Daoy (cell line): ENCODE data around the gene FAM120A. TPM values are rescaled to one million over a fixed set of nuclear protein-coding genes. Genes with fewer than 3 reads are reported as not detected.

Experiments
- DNase-seq: peaks from one replicate; pipeline ENCODE4 v3.0.0-alpha.2; 2015; ENCODE audit warnings: low read depth
- total RNA-seq: library from RNA; depleted of rRNA; stranded (reverse); fragments of >200 nt; shearing (Covaris generic); gene quantifications from 2 replicates; pipeline ENCODE4 v1.2.3, GENCODE V29; 2014

FAM120A gene
- total RNA-seq, 1 experiment from 2014 or later = 58.0 TPM

DNA sequence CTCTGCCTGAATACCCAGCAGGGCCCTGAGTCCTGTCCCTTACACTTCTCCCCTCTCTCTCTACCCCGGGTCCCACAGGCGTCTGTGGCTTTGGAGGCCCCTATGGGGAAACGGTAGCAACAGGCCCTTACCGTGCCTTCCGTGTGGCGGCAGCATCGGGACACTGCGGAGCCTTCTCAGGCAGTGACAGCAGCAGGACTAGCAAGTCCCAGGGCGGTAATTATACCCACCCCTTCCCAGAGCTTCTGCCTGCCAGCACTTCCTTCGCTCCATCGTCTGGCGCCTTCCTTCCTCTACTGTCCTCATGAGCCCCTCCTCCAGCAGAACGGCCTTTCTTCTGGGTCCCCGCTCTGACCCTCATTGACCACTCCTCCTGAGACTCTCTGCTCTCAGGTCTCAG is 107.0 kb downstream of the FAM120A start:
- no peak for DNase-seq

DNA sequence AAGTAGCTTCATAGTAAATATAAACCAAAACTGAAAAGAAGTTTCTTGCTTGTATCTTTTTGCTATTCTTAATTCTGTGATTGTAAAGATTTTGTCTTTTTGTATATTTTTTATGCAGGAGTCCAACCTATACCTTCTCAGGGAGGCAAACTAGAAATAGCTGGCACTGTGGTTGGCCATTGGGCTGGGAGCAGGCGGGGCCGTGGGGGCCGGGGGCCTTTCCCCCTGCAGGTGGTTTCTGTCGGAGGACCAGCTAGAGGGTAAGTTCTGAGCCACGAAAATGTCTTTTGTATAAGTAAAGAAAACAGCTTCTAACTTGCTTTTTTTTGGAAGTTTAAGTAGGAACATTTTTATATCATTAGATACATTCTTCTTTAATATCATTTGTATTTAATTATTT is 109.5 kb downstream of the FAM120A start:
- DNase-seq = no peak

DNA sequence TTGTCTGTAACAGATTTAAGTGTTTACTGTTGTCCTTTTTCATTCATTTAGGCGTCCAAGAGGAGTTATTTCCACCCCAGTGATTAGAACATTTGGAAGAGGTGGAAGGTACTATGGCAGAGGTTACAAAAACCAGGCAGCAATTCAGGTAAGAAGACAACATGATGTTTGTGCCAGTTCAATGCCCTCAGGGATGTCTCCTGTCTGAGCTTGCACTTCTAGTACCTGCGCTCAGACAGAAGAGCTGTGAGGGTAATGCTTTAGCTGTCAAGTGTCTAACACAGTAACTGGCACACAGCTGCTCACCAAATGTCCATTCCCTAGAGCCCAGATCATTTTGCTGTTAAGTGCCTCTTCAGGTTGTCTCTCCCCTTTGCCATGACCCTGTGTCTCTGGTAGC is 110.7 kb downstream of the FAM120A start:
- no peak for DNase-seq

DNA sequence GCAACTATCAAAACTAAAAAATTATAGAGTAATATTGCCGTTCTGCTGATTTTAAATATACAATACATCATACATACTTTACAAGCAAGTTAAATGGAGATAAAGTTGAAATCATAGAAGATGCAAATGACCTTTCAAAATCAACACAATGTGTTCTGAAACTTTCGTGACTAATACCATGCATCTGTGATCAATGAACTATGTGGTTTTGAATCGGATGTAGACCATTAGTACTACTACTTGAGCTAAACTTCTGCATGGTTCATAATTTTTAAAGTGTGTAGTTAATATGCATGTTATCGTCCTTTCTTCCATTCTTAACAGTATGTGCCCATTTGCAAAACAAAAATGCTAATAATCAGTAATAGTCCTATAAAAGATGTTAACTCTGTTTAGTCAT is 113.6 kb downstream of the FAM120A start:
- DNase-seq = no peak

DNA sequence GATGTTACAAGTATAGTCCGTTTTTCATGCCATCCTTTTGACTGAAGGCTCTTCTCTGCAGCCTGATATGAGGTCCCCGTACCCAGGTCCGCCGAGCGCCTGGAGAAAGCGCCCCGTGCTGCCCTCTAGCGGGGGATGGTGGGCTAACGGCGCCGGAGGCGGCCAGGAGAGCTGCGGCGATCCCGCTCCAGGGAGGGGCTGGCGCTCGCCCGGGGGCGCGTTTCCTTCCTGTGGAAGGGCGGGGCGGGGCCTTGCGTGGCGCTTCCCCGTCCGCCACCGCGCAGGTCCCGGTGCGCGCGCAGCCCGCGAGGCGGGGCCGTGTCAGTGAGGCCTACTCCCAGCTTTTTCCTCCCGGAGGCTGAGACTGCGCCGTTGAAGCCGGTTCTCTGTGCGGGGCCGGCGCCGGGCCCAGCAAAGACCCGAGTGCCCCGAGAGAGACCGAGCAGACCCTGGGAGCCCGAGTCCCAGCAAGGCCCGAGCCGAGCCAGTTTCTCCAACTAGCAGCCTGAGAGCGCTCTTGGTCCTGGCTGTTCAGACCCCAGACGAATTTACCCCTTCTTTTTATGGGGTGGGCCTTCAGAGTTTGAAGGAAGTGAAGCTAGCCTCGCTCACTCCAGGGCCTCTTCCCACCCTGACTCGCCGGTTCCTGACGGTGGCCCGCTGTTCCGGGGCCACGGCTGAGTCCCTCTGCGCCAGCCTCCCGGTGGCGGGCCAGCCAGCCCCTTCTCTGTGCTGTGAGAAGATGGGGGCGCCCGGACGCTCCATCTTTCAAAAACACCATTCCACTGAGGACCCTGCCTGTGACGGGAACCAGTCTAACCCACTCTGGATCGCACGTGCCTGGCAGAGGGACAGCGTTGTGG is 115.2 kb downstream of the FAM120A start:
- DNase-seq = peak; percentile 98

DNA sequence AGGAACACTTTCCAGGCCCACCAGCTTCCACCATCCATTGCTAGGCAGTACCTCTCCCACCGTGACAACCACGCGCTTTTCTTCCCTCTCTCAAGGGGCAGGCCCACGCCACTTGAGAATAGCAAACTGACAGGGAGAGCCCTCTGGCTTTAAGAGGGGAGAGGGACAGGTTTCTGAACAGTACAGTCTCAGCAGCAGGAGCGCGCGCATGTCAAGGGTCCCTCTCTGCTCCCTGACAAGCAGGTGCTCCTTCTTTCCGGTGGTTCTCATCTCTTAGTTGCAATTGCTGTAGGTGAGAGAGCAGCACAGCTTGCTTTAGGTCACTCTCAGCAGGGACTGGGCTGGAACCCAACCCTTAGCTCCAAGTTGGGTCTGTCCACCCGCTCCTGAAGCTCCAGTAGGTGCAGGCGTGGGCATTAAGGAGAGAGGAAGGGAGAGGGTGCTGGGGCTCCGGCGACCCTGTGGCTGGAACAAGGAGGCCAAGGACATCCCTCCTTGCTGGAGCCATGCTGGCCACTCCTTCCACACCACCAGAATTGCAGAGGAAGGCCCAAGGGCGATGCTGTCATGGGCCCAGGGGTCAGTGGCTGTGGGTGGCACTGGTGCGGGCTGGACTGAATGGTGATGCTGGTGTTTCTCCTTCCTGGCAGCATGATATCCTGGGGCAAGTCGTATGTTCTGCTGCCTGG is 115.9 kb downstream of the FAM120A start:
- no peak for DNase-seq

DNA sequence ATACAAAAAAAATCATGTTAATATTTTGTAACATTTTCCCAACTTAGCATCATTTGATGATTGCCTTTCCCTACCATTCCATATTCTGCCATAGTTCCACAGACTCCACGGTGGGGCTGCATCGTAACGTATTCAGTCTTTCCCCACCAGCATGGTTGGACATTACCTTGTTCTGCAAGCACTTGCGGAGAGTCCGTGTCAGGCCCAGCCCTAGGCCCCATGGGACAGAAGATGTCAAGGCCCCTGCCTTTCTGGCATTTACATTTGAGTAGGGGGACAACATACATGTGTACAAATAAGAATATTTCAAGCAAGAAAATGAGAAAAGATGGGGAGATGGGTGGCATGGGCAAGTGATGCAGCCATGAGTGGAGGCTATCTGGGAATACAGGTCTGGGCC is 116.7 kb downstream of the FAM120A start:
- DNase-seq = no peak

DNA sequence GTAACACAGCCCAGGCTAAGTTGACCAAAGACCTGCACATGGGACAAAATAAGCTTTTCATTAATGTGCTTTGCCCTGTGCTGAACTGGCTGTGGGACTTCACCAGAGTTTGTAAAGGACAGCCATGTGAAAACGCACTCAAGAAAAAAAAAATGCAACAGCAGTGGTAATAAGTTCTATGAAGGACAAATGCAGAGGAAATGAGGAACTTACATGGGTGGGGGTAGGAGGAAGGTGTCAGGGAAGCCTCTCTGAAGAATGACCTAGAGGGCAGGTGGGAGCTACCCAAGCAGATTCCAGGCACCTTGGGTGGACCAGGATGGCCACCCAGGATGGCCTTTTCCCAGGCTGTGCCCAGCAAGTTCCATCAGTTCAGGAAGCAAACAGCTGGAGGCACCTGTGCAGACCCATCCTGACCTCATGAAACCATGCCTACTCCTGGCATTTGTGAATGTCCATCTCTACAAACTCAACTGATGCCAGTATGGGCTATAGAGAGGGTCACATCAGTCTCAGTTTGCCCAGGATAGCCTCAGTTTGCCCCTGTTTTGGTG is 118.2 kb downstream of the FAM120A start:
- no peak for DNase-seq

DNA sequence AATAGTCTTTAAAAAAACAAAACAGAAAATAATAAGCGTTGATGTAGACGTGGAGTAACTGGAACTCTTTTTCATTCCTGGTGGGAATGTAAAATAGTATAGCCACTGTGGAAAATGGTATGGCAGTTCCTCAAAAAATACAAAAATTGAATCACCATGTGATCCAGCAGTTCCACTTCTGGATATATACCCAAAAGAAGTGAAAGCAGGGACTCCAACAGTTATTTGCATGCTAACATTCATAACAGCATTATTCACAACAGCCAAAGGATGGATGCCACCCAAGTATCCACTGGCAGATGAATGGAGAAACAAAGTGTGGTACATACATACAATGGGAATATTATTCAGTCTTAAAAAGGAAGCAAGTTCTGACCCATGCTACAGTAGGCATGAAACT is 120.7 kb downstream of the FAM120A start:
- no peak for DNase-seq

DNA sequence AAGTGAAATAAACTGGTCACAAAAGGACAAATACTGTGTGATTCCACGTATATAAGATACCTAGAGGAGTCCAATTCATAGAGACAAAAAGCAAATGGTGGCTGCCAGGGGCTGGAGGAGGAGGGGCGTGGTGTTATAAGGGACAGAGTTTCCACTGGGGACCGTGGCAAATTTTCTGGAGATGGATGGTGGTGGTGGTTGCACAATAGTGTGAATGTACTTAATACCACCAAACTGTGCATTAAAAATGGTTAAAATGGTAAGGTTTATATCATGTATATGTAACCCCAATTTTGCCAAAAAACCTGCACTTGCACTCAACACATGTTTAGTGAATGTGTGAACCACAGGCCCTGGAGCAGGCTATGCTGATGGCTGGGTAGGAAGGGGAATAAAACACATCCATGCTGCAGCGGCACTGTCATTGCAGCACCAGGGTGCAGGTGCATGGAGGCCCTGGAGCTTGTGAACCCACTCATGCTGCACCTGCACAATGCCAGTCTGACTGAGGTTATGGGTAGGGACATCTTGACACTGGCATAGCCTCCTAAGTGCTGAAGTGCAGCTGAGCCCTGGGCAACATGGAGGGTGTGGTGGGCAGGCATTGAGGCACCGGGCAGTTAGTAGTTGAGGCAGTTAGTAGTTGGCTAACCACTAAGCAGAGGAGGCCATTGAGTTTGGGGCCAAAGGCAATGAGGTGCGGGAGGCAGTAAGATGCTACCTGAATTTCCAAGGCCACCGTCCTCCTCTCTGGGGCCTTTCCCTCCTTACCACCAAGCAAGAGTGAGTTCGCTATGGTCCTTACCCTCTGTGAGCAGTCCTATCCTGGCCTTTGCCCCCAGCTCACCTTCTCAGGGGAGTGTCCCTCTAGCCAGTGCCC is 121.4 kb downstream of the FAM120A start:
- DNase-seq = no peak

DNA sequence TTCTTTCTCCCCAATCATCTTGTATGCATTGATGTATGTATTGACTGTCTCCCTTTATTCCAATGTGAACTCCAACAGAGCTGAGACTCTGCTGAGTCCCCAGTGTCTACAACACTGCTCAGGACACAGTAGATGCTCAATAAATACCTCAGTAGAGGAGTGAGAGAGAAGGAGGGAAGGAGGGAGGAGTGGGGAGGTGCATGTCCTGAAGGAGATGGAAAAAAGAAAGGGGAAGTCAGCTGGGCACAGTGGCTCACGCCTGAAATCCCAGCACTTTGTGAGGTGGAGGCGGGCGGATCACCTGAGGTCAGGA is 122.0 kb downstream of the FAM120A start:
- DNase-seq = no peak

DNA sequence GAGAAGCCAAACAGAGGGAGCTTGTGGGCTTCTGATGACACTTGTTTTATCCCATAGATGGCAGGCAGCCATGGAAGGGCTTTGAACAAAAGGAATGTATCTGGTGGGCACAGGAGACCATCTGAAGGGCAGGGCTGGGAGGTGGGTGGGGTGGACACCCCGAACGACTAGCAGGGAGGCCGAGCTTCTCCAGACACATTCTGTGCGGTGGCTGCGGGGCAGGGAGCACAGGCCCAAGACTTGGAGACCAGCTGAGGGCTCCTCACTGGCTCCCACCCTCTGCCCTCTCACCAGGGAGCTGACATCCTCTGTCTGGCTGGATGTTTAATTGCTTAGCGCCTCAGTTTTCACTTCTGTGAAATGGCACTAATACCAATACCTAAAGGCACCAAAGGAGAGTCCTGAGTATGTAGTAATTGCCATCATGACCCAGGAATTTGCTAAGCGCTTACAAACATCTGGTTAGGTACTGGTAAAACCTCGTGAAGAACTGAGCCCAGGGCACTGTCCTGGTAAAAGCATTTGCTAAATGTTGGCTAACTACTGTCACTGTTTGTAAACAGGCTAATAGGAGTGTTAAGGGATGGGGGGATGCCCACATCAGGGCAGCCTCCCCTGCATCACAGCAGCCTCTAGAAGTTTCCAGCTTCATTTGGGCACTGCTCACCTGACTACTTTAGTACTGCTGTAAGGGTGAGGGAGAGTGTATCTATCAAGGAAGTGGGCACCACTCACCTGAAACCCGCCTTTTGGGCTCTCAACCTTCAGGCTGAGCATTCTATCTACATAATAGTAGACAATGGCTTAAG is 122.8 kb downstream of the FAM120A start:
- no peak for DNase-seq

DNA sequence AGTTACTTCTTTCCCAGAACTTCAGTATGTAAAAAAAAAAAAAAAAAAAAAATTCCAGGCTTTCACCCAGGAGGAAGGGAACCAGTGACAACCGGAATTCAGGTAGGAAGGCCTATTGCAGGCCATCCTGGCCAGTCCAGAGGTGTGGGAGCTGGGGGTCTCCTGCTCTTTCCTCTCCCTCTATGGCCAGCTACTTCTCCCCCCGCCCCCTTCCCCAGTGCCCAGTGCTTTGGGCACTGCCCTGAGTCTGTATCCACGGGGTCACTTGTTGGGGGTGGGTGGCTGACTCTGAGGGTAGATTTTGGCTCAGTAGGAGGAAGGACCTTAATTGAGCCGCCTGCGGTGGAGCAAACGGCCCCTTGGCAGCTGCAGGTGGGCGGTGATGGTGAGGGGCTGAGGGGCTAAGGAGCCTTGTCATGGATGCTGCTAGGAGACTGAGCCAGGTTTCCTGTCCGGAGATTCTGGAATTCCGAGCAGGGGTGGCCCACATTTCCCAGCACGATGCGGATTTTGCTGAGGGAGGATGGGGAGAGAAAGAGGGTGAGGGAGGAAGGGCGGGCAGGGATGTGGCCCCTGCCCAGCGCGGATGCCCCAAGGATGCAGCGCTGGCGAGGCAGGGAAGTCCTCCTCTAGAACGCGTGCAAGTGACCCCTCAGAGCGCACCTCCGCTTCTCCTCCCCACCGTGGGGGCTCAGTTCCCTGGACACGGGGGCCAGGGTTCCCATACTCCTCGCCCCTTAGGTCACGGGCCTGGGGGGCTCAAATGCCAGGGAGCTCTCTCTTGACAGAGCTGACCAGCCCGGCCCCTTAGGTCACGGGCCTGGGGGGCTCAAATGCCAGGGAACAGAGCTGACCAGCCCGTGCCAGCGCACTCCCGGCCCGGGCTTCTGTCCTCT is 123.7 kb downstream of the FAM120A start:
- no peak for DNase-seq

DNA sequence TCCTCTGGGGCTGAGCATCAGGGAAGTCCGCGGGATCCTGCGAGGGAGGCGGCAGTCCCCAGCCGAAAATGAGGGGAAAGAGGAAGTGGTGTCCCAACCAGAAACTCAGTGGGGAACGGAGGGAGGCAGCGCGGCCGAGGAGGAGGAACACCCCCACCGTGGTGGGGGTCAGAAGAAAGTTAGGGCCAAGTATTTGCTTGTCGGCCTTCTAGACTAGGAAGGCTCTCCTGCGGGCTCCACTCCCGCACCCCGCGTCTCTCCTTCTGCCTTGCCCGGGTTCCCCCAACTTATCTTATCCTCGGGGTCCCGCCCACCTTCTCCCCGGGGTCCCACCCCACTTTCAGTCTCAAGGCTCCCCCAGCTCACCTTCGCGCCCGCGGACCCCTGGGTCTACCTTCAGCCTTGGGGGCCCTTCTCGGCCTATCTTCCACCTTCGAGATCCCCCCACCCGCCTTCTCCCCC is 124.3 kb downstream of the FAM120A start:
- DNase-seq = peak; percentile 45

DNA sequence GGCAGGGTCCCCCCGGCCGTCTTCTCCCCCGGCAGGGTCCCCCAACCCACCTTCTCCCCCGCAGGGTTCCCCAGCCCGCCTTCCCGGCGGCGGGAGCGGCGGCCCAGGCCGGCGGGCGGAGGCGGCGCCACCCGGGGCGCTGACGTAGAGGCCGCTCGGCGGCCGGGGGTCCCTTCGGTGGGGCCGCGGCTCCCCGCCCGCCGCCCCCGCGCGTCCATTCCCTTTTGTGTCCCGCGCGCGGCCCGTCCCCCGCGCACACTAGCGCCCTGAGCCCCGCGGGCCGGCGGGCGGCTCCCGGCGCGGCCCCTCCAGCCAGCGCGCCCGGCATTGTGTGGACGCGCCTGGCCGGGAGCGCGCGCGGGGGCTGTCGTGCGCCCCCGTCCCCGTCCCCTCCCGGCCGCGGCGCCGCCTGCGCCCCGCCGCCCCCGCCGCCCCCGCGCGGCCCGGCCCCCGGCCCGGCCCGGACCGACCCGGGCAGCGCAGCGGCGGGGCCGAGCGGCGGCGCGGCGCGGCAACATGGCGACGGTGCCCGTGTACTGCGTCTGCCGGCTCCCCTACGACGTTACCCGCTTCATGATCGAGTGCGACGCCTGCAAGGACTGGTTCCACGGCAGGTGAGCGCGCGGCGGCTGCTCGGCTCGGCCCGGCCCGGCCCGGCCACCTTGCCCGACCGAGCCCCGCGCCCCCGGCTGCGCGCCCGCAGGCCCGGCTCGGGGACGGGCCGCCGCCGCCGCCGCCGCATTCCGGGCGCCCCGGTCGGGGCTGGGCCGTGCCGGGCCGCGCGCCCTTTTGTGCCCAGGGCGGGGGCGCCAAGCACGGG is 125.0 kb downstream of the FAM120A start, which contains the start of gene PHF2:
Gene PHF2, plus strand, starts transcription at position 327 of the 820 bp plus-strand sequence. Its CDS starts 190 bp downstream, at position 517.
- DNase-seq = peak; percentile 42

DNA sequence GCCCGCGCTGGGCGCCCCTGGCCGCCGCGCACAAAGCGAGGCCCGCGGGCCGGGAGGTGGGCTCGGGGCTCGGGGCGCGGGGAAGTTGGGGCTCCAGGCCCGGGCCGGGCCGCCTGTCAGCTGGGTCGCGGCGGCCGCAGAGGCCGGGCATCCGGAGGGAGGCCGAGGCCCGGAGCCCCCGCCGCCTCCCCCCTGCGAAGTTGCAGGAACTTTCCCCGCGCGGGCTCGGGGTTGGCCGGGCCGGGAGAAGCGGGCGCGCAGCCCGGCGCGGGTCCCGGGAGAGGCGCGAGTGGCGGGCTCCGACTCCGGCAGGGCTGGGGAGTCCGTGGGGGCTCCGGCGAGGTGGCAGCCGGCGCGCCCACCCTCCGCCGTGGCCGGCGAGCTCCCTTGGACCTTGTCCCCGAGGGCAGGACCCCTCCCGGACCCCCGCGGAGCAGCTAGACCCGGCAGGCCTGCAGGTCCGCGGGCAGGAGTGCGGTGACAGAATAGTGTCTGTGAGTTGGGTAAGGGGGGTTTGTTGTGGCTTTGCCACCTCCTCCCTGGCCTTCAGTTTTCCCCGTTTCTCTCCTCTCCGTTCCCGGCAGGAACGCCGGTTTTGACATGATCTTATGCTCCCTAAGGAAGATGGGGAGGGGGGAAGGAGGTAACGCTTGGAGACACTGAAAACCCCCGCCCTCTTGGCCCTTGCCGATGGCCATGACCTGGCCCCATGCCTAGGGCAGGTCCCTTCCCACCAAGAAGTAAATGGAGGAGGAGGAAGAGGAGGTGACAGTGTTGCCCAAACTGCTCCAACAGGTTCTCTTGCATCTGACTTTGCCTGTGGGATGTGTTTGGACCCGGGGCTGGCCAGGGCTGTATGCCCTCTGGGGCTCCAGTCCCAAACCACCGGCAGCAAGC is 125.8 kb downstream of the FAM120A start:
- peak; percentile 30 for DNase-seq

DNA sequence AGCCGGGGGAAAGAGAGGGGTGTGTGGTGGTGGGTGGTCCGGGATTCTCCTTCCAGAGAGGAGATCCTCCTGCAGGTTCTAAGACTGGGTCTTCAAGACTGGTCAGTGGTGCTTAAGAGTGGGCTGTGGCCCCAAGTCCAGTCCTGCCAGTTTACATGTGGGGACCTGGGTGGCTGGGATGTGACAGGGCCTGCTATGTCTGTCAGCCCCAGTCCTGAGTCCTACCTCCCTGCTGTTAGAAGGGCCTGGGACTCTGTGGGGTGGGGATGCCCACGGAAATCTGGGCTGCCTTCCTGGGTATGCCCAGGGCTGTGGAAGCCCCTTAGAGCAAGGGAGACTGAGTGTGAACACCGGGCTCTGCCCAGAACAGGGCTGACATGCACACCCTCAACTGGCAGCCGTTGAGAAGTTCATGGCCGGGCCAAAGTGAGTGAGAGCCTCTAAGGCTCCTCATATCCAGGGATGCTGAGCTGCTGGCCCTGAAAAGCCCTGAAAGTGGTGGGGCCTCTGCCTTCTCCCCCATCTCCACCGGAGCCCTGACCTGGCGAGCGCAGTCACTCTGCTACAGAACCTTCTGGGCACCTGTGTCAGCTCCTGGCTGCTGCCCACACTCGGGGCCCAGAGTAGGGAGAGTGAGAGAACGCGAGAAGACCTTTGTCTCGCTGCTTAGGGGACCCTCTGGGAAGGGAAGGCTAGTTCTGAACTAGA is 126.6 kb downstream of the FAM120A start:
- no peak for DNase-seq
